ENCODE data around the gene RAB3B. TPM values are rescaled to one million over a fixed set of nuclear protein-coding genes. Genes with fewer than 3 reads are reported as not detected.
A peak's percentile ranks its signal among the peaks of the same experiment; 100 is the strongest.

RAB3B gene
- total and polyA plus RNA-seq, 9 of the 15 experiments (the other 6 are each of a cell fraction or from before 2014, with no cell fraction given), result 0.07 to 0.47 (median 0.27) TPM

GRCh38 chr1:51924455-51924854 is 66.0 kb downstream of the RAB3B start:
- Histone ChIP-seq H4K20me1 (replicated peaks; ENCODE audit: control insufficient read depth, insufficient read depth, low read length) (peaks cover 5% of the 10 kb centered on the region; the same call in 1 of the 2 replicates), H3K27ac (ENCODE audit: extremely low read depth, low read depth, low read length) (no peak overlapping the region), H2AFZ (ENCODE audit: low read depth, low read length) (no peak overlapping the region), H3K9me1 (ENCODE audit: control insufficient read depth, insufficient read depth, low read length) (no peaks in the 10 kb centered on the region), H3K27me3 (ENCODE audit: control insufficient read depth in 2 of 2, insufficient read depth in 2 of 2, low read length in 2 of 2) (peaks cover 36 to 53% of the 10 kb centered on the region in 2 experiments), H3K79me2 (ENCODE audit: control insufficient read depth, insufficient read depth, low read length) (no peaks in the 10 kb centered on the region), H3K36me3 (ENCODE audit: control insufficient read depth, insufficient read depth, low read length) (no peaks in the 10 kb centered on the region), H3K9me3 (replicated peaks; ENCODE audit: control insufficient read depth, insufficient read depth, low read depth, low read length) (no peaks in the 10 kb centered on the region), H3K4me2 (ENCODE audit: insufficient read depth, low read length) (no peak overlapping the region), H3K4me3 (no peak overlapping the region), H3K4me1 (replicated peaks in 1 of 2; ENCODE audit: control insufficient read depth in 2 of 2, insufficient read depth in 2 of 2, low read length in 2 of 2) (no peaks in the 10 kb centered on the region), H3K9ac (ENCODE audit: insufficient read depth in 1 of 2, low read depth in 2 of 2, low read length in 2 of 2) (no peak overlapping the region)
- no peak for FAIRE-seq
- POLR2A ChIA-PET, result interaction anchor here (0.6 to 1.7 kb wide), 7 partner anchors 10 to 472 kb away, joined by 3 to 8 read pairs (median 4); no protein-coding TSS in a partner anchor
- no TSS peak for BruUV-seq (replicated peaks)
- in situ Hi-C loops (cut with MboI) (no loop called here), intact Hi-C loops (cut with micrococcal nuclease) (no loop called here)
- WGBS (ENCODE audit: insufficient coverage, low coverage, missing lambda C conversion rate), result 0% methylated on average over 1 of the region's 1 CpG
- TF ChIP-seq, protein P1, sequence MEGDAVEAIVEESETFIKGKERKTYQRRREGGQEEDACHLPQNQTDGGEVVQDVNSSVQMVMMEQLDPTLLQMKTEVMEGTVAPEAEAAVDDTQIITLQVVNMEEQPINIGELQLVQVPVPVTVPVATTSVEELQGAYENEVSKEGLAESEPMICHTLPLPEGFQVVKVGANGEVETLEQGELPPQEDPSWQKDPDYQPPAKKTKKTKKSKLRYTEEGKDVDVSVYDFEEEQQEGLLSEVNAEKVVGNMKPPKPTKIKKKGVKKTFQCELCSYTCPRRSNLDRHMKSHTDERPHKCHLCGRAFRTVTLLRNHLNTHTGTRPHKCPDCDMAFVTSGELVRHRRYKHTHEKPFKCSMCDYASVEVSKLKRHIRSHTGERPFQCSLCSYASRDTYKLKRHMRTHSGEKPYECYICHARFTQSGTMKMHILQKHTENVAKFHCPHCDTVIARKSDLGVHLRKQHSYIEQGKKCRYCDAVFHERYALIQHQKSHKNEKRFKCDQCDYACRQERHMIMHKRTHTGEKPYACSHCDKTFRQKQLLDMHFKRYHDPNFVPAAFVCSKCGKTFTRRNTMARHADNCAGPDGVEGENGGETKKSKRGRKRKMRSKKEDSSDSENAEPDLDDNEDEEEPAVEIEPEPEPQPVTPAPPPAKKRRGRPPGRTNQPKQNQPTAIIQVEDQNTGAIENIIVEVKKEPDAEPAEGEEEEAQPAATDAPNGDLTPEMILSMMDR (IDR thresholded peaks at IDR 0.05 in 2 of 3, conservative IDR thresholded peaks at IDR 0.05 in 1 of 3; ENCODE audit: insufficient read depth in 2 of 3, low read depth in 1 of 3, low read length in 3 of 3), result peak in 1 of 3 experiments; percentile 22; a peak in 1 of 6 replicates
- TF ChIP-seq, protein P2, sequence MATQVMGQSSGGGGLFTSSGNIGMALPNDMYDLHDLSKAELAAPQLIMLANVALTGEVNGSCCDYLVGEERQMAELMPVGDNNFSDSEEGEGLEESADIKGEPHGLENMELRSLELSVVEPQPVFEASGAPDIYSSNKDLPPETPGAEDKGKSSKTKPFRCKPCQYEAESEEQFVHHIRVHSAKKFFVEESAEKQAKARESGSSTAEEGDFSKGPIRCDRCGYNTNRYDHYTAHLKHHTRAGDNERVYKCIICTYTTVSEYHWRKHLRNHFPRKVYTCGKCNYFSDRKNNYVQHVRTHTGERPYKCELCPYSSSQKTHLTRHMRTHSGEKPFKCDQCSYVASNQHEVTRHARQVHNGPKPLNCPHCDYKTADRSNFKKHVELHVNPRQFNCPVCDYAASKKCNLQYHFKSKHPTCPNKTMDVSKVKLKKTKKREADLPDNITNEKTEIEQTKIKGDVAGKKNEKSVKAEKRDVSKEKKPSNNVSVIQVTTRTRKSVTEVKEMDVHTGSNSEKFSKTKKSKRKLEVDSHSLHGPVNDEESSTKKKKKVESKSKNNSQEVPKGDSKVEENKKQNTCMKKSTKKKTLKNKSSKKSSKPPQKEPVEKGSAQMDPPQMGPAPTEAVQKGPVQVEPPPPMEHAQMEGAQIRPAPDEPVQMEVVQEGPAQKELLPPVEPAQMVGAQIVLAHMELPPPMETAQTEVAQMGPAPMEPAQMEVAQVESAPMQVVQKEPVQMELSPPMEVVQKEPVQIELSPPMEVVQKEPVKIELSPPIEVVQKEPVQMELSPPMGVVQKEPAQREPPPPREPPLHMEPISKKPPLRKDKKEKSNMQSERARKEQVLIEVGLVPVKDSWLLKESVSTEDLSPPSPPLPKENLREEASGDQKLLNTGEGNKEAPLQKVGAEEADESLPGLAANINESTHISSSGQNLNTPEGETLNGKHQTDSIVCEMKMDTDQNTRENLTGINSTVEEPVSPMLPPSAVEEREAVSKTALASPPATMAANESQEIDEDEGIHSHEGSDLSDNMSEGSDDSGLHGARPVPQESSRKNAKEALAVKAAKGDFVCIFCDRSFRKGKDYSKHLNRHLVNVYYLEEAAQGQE (IDR thresholded peaks at IDR 0.05; ENCODE audit: borderline replicate concordance), result peak; percentile 58; the same call in 1 of the 2 replicates
- TF ChIP-seq, protein P2 (CRISPR knock-in tag; IDR thresholded peaks at IDR 0.05; ENCODE audit: low read depth), result no peak
- TF ChIP-seq E2F3 (CRISPR knock-in tag; IDR thresholded peaks at IDR 0.05) (no peak), RAD21 (CRISPR knock-in tag; conservative IDR thresholded peaks at IDR 0.05 in 1 of 2, IDR thresholded peaks at IDR 0.05 in 1 of 2) (peak in 1 of 2 experiments; percentile 40; a peak in 1 of 4 replicates)
- TF ChIP-seq, protein P3, sequence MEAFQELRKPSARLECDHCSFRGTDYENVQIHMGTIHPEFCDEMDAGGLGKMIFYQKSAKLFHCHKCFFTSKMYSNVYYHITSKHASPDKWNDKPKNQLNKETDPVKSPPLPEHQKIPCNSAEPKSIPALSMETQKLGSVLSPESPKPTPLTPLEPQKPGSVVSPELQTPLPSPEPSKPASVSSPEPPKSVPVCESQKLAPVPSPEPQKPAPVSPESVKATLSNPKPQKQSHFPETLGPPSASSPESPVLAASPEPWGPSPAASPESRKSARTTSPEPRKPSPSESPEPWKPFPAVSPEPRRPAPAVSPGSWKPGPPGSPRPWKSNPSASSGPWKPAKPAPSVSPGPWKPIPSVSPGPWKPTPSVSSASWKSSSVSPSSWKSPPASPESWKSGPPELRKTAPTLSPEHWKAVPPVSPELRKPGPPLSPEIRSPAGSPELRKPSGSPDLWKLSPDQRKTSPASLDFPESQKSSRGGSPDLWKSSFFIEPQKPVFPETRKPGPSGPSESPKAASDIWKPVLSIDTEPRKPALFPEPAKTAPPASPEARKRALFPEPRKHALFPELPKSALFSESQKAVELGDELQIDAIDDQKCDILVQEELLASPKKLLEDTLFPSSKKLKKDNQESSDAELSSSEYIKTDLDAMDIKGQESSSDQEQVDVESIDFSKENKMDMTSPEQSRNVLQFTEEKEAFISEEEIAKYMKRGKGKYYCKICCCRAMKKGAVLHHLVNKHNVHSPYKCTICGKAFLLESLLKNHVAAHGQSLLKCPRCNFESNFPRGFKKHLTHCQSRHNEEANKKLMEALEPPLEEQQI (IDR thresholded peaks at IDR 0.05), result no peak
- ATAC-seq, result peak; percentile 24; the same call in 2 of the 3 replicates
- CTCF ChIA-PET (ENCODE audit: low intra/inter-chr PET ratio), result interaction anchor here (0.8 to 0.9 kb wide), 2 partner anchors 26 to 75 kb away, joined by 3 read pairs; no protein-coding TSS in a partner anchor
- DNase-seq (ENCODE audit: extremely low read depth in 1 of 4, low spot score in 3 of 4), result peak in 2 of 4 experiments; percentile 14 to 24
